ENCODE results near the gene SPTBN5. TPM values are rescaled to one million over a fixed set of nuclear protein-coding genes. Genes with fewer than 3 reads are reported as not detected.
A peak's percentile ranks its signal among the peaks of the same experiment; 100 is the strongest.

SPTBN5 gene
- total RNA-seq, 1 donor from 2014 or later: 2.1 TPM

DNA sequence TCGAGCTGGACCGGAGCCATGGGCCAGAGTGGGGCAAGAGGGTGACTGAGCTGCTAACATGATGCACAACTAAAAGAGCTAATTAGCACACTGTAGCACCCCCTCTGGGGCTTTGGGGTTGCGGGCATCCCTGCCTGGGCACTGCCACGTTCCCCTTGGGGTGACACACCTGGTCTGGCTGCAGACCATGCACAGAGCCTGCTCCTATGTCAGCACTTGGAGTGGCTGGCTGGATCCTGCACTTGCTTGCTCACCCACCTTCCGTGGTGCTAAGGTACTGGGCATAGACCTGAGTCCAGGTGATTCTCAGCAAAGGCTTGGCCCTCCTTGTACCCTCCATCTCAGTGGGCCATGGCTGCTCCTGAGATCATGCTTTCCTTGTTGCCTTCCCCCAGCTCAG lies 12.8 kb upstream of the SPTBN5 start:
- H3K4me1 ChIP-seq: peaks cover 13% of the 10 kb centered on the region
- DNase-seq (no peak), ATAC-seq (no peak)
- H3K27ac ChIP-seq: peak overlapping the region; percentile 18
- intact Hi-C loops (cut with DNase I): no loop called here
- H3K4me3 ChIP-seq: no peak overlapping the region
- TF ChIP-seq, protein P1, sequence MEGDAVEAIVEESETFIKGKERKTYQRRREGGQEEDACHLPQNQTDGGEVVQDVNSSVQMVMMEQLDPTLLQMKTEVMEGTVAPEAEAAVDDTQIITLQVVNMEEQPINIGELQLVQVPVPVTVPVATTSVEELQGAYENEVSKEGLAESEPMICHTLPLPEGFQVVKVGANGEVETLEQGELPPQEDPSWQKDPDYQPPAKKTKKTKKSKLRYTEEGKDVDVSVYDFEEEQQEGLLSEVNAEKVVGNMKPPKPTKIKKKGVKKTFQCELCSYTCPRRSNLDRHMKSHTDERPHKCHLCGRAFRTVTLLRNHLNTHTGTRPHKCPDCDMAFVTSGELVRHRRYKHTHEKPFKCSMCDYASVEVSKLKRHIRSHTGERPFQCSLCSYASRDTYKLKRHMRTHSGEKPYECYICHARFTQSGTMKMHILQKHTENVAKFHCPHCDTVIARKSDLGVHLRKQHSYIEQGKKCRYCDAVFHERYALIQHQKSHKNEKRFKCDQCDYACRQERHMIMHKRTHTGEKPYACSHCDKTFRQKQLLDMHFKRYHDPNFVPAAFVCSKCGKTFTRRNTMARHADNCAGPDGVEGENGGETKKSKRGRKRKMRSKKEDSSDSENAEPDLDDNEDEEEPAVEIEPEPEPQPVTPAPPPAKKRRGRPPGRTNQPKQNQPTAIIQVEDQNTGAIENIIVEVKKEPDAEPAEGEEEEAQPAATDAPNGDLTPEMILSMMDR (IDR thresholded peaks at IDR 0.05): no peak
- peaks cover 60% of the 10 kb centered on the region for H3K36me3 ChIP-seq
- H3K9me3 ChIP-seq: no peaks in the 10 kb centered on the region
- H3K27me3 ChIP-seq (ENCODE audit: low read depth): no peaks in the 10 kb centered on the region

DNA sequence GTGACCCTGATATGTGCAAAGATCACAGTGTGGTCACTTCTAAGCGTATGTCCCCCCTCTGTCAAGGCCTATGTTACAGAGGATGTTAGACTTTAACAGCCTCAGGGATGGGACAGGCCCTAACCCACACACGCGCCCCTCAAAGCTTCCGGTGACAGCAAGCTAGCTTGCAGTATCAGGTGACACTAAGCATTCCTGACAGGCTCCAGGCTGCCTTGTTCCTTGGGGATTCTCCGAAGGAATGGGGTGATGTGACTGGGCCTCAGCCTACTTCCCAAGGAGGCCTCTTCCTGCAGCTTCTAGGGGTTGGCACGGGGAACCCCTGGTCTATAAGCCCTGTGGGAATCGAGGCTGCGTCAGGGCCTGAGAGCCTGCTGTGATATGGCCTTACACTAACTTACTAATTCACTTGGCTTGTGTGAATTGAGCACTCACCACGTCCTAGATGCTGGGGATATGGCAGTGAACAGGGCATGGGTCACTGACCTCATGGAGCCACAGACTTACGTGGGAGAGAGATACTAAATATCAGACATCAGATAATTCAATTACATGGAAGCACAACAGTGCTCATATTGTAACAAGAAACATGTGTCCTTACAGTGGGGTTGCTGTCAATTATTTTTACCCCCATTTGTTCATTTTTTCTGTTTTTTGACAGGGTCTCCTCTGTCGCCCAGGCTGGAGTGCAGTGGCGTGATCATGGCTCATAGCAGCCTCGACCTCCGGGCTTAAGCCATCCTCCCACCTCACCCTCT lies 11.4 kb upstream of the SPTBN5 start:
- Histone ChIP-seq H3K36me3 (peaks cover 65% of the 10 kb centered on the region), H3K4me1 (peaks cover 10% of the 10 kb centered on the region), H3K9me3 (no peaks in the 10 kb centered on the region), H3K4me3 (no peak overlapping the region), H3K27ac (no peak overlapping the region), H3K27me3 (ENCODE audit: low read depth) (no peaks in the 10 kb centered on the region)
- ATAC-seq (no peak), DNase-seq (no peak)
- TF ChIP-seq, protein P1 (IDR thresholded peaks at IDR 0.05): no peak
- intact Hi-C loops (cut with DNase I): no loop called here

DNA sequence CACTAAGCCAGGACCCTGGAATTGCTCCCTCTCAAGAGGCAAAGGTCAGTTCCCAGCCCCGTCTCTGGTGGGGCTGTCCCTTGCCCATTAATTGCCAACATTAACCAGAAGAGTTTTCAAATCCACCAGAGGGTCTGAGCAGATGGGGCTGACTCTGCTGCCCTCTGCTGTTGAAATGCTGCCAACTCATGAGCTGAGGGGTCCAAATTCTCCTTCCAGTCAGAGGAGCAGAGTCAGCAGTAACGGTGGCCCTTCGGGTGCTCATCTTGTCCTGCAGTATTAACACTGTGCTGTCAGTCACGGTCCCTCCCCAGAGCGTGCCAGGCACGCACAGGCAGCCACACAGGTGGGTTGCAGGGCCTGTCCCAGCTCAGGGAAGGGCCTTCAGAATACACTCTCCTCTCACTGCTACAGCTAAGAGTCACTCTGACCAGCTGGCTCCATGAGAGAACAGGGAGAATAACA lies 10.7 kb upstream of the SPTBN5 start:
- intact Hi-C loops (cut with DNase I): no loop called here
- ATAC-seq: peak; percentile 68 to 74
- H3K36me3 ChIP-seq: peaks cover 65% of the 10 kb centered on the region

DNA sequence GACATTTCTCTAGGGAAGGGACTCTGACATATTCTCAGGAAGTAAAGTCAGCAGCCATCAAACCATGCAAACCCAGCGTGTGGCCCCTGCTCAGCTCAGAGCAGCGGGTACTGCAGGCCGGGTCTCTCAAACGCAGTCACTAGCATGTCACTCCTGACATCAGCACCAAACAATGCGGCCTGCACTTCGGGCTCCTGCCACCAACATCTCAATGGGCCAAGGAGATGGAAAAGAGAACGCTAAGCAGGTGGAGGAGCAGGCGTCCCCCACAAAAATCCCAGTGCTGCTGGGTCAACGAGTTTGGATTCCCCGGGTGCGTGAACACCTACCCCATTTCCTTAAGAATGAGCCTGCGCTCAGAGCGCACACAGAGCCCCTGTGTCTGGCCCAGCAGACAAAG lies 9.9 kb upstream of the SPTBN5 start:
- Histone ChIP-seq H3K36me3 (peaks cover 65% of the 10 kb centered on the region), H3K27ac (no peak overlapping the region), H3K9me3 (no peaks in the 10 kb centered on the region), H3K27me3 (ENCODE audit: low read depth) (no peaks in the 10 kb centered on the region), H3K4me1 (peaks cover 10% of the 10 kb centered on the region), H3K4me3 (no peak overlapping the region)
- ATAC-seq (no peak), DNase-seq (no peak)
- TF ChIP-seq, protein P1 (IDR thresholded peaks at IDR 0.05): no peak
- intact Hi-C loops (cut with DNase I): no loop called here

More for the DNA sequence above, 10.7 kb upstream of the SPTBN5 start:
- H3K4me1 ChIP-seq: peaks cover 10% of the 10 kb centered on the region
- no peak overlapping the region for H3K27ac ChIP-seq
- H3K27me3 ChIP-seq (ENCODE audit: low read depth): no peaks in the 10 kb centered on the region
- H3K9me3 ChIP-seq: no peaks in the 10 kb centered on the region
- no peak overlapping the region for H3K4me3 ChIP-seq
- DNase-seq: no peak
- TF ChIP-seq, protein P1 (IDR thresholded peaks at IDR 0.05): peak; percentile 86

DNA sequence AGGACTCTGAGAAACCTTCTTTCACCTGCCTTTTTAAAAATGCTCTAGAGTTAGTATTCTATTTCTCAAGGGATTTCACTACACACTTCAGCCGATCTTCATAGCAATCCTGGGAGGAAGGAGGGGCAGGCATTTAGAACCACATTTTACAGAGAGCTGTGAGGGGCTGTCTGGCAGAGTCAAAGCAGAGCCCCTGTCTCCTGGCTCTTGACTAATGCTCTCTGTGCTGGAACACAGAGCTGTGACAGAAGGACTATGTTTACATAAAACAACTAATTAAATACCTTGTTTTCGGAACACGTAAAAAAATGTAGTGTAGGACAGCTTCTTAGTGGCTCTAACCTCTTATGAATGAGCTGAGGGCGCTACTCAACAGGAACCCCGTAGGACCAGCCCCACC lies 7.6 kb upstream of the SPTBN5 start:
- Histone ChIP-seq H3K27me3 (ENCODE audit: low read depth) (no peaks in the 10 kb centered on the region), H3K36me3 (peaks cover 60% of the 10 kb centered on the region), H3K9me3 (no peaks in the 10 kb centered on the region), H3K27ac (no peak overlapping the region), H3K4me3 (no peak overlapping the region), H3K4me1 (peaks cover 6% of the 10 kb centered on the region)
- ATAC-seq (no peak), DNase-seq (no peak)
- intact Hi-C loops (cut with DNase I): no loop called here
- TF ChIP-seq, protein P1 (IDR thresholded peaks at IDR 0.05): no peak

Measured in lower lobe of right lung (tissue), 2 donors.